Measurements from ENCODE around the gene PIH1D2.

GRCh38 chr11:112113539-112114457 is 40.0 kb upstream of the PIH1D2 start:
- peak in 4 of 7 experiments; percentile 59 to 70 (median 62) for TF ChIP-seq CTCF (IDR thresholded peaks at IDR 0.05)
- no peak for TF ChIP-seq POLR2A (IDR thresholded peaks at IDR 0.05)

Data from stomach (tissue), 4 donors.